Amygdala (tissue), 56 donors: ENCODE measurements around the gene ARHGAP26.

ENCODE experiments used
- DNase-seq, 56 donors: peaks; one replicate each; lab custom pipeline; 2025; lab: John Stamatoyannopoulos, UW

ARHGAP26 gene

DNA sequence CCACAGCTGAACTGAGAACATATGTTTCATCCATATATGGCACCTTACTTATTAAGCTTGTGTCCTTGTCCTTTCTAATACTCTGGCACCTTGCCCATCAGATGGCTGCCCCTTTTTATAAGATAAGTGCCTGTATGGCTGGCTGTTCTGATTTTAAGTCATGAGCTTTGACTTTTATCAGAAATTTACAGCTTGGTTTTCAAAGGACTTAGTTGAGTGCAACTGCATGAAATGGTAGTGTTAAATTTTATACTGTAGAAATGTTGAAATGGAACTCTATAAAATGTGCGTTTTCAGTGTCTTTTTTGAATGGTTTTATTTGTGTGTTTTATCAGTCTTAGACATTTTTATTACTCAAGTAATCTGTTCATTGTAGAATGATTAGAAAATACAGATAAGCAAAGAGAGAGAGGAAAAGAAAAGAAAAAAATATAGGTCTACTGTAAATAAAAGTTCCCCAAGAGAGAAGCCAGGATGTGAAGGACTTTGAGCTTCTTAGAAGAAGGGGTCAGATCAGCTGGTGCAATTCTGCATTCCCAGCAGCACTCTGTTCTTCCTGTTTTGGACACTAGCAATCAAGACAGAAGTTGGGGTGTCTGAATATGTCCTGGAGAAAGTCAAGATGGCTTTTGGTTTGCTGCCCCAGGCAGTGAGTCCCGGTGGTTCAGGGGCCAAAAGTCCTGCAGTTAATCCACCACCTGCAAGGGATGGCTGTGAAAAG is 38.9 kb downstream of the ARHGAP26 start:
- peak in 1 of 56 donors; percentile 24 for DNase-seq

DNA sequence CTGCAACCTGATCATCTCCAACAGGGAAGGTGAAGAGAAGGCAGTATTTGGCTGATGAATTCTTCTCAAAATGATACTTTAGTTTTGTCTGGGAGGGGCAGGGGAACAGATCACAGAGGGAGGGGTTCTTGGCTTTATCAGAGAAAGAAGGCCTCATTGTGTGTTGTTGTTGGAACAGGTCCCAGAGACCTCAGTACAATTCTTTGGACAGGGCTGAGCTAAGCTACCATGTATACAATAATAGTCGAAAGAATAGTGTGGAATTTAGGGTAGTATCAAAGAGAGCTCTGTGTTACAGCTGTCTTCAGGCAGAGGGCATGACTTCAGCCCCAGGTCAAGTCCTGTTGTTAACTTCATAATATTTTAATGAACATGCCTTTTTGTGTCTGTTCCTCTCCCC is 39.9 kb downstream of the ARHGAP26 start:
- peak in 1 of 56 donors; percentile 23 for DNase-seq

DNA sequence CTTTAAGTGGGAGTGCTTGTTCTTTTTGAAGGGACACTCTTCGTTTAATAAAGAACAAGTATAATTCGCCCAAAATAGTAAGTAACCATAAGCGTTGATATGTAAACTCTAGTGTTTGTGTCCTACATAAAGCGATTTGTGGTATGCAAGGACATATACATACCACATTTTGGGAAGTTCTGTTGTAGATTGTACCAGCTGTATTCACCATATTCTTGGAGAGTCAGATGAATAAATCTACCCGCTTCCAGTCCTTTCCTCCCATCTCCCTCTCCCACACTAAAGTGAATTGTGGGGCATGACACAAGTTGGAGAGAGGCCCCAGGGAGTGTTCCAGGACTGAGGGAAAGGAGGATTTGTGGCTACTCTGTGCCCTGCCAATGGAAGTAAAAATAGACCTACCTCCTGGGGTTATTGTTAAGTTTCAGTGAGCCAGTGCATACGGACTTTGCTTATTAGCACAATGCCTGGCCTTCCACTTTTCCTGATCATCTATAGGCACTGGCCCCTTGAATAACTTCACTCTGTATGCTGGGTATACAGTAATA is 40.6 kb downstream of the ARHGAP26 start:
- peak in 7 of 56 donors; percentile 12 to 53 (median 20) for DNase-seq

DNA sequence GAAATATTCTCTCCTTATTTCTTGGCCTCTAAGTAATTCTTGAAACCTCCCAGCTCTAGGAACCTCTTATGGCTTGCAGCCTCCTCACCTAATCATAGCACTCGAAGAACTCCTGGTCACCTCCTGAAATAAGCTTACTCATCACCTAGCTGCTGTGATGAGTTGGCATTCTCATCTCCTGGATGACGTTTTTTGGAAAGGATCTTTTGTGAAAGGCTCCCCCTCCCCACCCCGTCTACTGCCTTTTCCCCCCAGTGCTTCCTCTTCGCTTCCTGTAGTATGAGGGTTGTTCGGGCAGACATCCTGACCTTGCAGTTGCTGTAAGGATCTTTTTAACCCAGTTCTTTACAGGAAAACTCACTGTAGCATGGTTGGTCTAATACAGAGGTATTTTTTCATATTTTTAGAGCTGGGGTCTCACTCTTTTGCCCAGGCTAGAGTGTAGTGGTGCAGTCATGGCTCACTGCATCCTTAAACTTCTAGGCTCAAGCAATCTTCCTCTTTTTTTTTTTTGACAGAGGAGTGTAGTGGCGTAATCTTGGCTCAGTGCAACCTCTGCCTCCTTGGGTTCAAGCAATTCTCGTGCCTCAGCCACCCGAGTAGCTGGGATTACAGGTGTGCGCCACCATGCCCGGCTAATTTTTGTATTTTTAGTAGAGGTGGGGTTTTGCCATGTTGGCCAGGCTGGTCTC is 41.8 kb downstream of the ARHGAP26 start:
- no peak for DNase-seq

DNA sequence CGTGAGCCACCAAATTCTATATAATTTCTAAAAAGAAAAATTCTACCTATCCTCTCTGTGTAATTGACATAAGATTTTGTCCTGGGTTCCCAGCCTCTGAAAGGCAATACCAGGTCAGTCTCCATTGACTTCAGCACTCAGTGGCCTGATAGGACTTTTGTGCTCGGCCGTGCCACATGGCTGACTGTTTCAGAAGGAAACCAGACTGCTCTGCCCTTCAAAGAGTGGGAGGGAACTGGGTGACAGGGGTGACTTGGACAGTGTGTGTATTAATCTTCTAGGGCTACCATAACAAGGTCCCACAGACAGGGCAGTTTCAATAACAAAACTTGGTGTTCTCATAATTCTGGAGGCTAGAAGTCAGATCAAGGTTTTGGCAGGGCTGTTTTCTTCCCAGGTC is 43.0 kb downstream of the ARHGAP26 start:
- DNase-seq, result no peak

DNA sequence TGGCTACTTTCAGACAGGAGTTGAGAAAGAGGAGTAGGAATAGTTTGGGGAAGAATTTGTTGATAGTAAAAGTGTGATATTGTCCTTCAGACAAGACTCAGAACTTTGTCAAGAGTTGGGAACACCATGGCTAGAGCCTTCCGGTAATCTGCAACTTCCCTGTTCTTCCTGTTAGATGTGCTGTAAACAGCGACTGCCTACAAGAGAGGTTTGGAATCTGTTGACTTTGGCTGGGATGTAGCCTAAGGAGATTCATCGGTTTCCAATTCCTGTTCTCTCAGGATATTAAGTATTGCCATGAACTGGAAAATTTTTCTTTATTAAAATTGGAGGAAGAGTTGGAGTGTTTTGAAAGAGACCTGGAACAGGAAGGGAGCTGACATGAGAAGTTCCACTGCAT is 43.9 kb downstream of the ARHGAP26 start:
- no peak for DNase-seq

DNA sequence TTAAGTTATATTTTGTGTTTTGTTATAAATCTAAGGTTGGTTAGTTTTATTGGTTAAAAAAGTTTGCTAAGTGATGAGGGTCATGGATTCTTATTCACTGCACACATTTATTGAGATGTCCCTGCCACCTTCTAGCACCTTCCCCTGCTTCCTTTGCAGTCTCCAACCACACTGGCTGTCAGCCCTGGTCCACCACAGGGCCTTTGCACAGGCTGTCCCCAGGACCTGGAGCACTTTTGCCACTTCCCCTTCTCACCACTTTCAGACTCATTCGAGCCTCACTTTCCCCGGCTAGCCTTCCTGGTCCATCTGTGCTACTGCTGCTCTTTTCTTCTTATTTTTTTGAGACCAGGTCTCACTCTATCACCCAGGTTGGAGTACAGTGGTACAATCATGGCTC is 45.3 kb downstream of the ARHGAP26 start:
- no peak for DNase-seq

DNA sequence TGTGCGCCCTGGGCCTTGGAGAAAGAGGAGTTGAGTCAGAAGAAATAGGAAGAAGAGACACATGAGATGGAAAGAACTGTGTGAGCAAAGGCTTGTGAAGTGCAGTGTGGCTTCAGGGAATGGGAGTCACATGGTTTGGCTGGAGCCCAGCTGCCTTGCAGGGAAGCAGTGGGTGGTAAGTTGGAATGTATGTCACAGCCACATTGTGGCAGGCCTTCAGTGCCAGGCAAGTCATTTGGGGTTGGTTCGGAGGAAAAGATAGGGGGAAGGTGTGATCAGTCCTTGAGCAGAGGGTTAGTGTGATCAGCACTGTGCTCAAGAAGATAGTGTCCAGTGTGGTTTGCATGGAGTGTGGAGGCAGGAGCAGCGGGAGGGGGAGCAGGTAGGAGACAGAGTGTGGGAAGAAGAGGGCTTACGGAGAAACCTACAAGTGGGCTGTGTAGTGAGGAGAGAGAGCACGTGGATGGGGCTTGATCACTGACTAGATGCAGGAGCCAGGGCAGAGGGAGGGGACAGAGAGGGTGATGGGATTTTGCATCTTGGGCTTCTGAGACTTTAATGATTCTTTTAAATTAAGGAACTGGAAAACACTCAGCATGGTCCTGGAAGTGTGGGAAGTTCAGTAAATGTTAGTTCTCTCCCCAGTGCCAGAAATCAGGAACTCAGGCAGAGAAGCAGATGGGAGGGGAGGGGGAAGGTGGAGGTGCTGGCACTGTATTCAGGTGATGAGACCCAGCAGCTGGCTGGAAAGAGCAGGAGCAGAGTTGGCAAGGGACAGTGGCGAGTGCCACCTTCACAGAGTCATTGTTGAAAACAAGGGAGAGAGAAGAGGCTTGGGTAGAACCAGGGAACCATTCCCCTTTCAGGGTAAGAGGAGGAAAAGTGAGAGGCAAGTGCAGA is 46.6 kb downstream of the ARHGAP26 start:
- peak in 35 of 56 donors; percentile 8 to 64 (median 28) for DNase-seq

DNA sequence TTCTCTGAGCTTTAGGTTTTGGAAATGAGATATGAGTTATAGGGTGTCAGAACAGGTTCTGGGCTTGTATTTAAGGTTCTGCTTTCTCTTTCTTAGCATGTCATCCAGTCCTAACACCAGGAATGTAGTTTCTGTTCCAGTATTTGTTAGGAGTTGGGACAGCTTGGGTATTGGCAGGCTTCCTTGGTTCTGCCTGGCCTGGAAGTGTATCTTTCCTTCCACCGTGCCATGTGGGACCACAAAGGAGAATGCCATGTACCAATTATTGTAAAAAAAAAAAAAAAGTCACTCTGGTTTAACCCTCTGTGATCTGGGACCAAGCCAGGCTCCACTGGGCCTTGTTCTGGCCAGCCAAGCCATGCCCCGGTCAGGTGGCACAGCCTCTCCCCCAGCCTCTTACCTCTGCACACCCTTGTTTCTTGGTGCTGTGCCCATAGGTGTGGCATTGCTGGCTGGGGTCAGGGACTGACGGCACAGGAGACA is 47.8 kb downstream of the ARHGAP26 start:
- DNase-seq, result peak in 1 of 56 donors; percentile 10

DNA sequence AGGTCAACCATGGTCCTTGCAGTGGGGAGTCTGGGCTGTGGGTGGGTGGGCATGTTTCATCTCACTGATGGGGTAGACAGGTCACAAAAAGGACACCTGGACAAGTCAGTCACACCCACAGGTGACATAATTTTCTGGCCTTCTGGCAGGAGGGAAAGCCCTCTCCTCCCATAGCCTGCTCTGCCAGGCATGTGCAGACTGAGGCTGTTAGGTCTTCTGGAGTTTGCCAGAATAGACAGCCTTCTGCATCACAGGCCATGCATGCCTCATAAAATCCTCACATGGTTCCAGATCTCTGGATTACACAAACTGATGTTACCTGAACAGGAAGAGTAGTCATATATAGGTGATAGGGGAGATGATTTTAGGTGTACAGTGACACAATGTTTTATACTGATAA is 49.1 kb downstream of the ARHGAP26 start:
- no peak for DNase-seq

DNA sequence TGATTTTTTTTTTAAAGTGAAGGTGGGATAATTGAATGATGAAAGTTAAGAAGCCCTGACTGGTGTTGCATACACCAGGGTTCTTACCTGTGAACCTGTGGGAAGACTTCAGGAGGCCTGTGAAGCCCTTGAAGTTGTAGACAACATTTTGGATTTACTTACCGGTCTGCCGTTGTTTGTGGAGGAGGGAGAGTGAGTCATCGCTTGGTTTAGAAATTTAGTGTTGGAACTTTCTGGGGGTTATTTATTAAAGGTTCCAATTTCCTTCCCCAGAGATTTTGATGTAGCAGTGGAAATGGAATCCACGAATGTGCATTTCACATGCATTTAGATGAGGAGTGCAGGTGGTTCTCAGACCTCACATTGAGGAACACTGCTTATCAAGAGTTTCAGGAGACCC is 49.6 kb downstream of the ARHGAP26 start:
- no peak for DNase-seq

DNA sequence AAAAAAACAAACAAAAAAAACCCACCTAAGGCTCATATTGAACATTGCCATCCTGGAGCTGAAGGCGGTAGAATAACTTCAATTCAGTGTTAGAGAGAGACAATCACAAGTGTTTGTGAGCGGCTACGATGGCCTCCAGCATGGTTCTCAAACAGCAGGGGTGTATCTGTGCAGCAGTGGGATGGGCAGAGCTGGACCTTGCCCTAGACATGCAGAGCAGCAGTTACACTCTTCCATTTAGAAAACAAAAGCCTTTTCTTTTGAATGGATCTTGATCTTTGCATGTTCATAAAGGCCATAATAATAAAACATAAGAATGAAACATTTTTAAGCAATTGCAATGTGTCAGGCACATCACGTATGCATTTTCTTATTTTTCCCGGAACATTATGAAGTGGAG is 50.3 kb downstream of the ARHGAP26 start:
- DNase-seq, result no peak

DNA sequence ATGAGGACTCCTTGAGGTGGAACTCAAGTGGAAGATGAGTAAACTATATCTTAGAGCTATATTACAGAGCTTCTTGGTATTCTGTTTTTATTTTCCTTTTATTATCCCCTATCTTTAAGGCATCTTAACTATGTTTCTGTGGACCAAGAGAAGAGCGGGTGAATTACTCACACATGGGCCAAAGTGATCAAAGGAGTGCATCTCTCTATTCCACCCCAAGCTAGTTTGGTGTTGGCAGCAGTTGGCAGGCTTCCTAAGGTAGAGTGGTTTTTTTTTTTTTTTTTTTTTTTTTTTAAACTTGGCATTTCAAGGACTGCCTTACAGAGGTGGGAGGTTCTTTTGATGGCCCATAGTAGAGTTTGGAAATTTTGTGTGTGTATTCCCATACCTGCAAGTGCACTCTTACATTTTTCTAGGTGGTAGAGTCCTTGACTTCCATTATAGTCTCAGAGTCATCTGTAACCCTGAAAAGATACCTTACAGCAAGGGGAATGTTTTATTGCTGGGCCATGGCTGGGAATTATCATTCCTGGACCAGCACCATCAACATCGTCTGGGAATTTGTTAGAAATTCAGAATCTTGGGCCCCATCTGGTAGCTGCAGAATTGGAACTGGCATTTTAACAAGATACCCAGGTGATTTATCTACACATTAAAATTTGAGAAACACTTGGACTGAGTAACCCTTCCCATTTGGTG is 51.0 kb downstream of the ARHGAP26 start:
- DNase-seq, result no peak

DNA sequence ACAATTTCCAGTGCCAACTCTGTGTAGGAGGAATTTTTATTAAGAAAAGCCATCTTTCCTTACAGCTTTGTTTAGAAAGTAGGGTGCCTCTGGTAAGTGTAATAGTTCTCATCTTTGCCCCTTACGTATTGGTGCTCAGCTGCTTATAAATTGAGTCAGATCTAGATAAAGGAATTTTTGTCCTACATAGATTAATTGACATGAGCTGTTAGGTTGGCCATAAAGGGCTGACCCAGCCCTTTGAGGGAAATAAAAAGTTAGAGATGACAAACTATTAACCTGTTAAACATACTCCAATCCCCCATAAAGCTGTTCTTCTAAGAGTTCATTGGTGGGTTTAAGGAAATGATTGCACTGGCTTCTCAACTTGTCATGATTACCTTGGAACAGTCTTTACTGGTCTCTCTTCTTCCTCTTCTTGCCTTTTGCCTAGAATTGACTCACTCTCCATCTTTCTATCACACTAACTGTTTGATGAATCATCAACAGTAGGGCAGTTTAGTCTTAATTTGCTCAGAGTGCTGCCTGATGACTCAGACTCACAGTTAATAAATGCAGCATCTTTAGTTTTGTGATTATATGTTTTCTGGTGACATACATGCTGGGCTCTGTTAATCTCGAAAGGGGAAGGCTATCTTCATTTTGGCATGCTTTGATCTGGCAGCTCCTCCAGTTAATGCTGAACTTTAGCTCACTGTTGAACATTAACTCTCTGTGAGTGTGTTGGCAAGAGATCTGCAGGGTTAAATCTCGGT is 51.7 kb downstream of the ARHGAP26 start:
- DNase-seq, result no peak

DNA sequence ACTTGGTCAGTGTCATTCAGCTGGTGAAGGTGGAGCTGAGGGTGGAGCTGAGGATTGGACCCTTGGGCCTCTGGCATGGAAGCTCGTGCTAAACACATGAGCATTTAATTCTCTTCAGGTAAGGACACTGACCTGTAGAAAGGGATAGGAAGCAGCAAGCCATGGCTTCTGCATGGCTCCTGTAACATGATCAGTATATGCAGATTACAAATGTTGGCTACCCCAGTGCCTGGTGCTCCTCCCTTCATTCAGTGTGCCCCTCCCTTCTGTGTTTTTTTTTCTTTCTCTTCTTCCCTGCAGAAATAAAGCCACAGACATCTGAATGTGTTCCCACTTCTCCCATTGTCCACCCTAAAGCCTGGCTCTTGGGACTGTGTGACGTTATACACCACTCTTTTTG is 52.9 kb downstream of the ARHGAP26 start:
- no peak for DNase-seq

DNA sequence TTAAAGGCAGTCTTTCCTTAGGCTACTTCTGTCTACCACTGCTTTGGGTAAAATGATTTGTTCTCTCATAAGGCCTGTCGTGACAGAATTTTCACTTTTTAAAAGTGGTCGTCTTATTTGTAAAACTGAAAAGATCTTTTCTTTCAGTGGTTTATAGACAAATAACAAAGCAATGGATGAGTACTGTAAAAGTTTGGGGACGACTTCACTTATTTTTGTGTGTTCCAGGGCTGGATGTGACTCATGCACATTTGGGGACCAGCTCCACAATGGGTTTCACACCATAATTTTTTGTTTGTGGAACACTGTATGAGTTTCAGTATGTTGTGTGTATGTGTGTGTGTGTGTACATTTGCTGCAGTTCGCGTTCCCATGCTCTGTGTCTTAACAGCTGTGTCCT is 53.6 kb downstream of the ARHGAP26 start:
- no peak for DNase-seq

DNA sequence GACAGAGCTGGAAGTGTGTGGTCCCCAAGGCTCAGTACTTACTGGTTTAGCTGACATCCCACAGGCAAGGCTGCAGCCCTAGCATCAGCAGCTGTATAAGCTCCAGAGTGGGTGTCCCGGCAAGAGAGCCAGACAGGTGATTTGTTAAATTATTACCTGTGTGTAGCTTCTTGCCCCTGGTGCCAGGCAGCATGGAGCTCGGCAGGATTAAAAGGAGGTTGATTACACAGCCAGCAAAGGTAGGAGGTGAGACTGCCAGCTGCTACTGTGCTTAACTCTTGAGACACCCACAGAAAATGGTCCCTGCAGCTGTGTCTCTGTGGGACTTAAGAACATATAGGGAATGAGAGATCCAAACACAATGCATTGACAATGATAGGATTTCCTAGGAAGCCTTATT is 54.2 kb downstream of the ARHGAP26 start:
- no peak for DNase-seq

DNA sequence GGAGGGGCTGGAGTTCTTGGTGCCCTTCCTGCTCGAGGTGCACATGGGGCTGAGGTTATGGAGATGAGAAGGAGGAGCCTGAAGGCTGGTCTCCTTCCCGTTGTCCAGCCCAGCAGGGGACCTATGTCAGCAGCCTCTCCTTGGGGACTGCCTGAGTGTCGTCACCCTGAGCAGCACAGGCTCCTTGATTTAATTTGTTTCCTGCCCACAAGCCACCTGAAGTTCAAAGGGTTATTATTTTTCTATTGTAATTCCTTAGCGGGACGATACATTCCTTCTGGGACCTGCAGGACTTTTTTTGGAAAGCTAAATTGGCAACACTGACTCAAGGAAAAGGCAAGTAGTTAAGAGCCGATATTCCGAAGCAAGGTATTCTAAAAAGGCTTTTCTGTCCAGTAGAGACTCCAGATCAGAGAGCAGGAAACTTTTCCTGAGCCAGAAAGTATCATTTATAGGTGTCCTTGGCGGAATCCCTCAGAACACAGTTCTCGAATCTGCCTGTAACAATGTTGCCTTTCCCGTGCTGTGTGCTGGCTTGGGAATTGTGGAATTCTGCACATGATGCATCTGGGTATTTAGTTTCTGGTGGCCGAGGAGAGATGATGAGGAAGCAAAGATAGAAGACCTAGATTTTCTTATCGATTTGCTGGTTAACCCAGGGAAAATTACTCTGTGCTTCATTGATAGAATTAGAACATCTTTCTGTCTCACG is 55.4 kb downstream of the ARHGAP26 start:
- no peak for DNase-seq

DNA sequence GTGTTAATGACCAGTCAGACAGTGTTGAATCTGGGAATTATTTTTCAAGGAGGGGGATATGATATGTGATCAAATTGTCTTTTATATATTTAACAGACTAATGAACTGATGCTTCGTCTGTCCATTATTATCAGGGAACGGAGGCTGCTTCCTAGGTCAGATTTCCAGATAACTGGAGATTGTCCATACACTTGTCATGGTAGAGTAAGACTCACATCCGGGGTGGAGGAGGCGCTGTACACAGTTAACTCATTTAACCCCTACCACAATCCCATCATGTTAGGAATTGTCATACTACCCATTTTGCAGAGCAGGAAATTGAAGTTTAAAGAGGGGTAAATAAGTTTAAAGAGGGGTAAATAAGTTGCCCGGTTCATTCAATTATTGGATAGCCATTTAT is 55.9 kb downstream of the ARHGAP26 start:
- DNase-seq, result no peak
